ENCODE data around the gene TFG. TPM values are rescaled to one million over a fixed set of nuclear protein-coding genes. Genes with fewer than 3 reads are reported as not detected.

Gene TFG
- total and polyA plus RNA-seq, 2 donors = 64.7 to 101 TPM

- Histone ChIP-seq H3K4me3 (ENCODE audit: low read depth, low read length) (no peak overlapping the region), H3K36me3 (ENCODE audit: insufficient read depth) (no peaks in the 10 kb centered on the region), H3K4me1 (ENCODE audit: insufficient read depth) (no peaks in the 10 kb centered on the region), H3K27ac (ENCODE audit: low read depth) (no peak overlapping the region)
- WGBS = 93% methylated on average over 2 of the region's 2 CpGs
- DNase-seq (ENCODE audit: extremely low spot score) = no peak
Measured at GRCh38 chr3:100776097-100776729, 66.9 kb downstream of the TFG start.

- Histone ChIP-seq H3K4me3 (ENCODE audit: low read depth, low read length) (no peak overlapping the region), H3K4me1 (ENCODE audit: insufficient read depth) (no peaks in the 10 kb centered on the region), H3K36me3 (ENCODE audit: insufficient read depth) (no peaks in the 10 kb centered on the region), H3K27ac (ENCODE audit: low read depth) (no peak overlapping the region)
- 78% methylated on average over 2 of the region's 2 CpGs for WGBS
- no peak for DNase-seq (ENCODE audit: extremely low spot score)
Measured at GRCh38 chr3:100776746-100777145, 67.5 kb downstream of the TFG start.

GRCh38 chr3:100777271-100777670 is 68.0 kb downstream of the TFG start:
- no peaks in the 10 kb centered on the region for H3K36me3 ChIP-seq (ENCODE audit: insufficient read depth)
- DNase-seq (ENCODE audit: extremely low spot score) = no peak
- no peak overlapping the region for H3K27ac ChIP-seq (ENCODE audit: low read depth)
- no peak overlapping the region for H3K4me3 ChIP-seq (ENCODE audit: low read depth, low read length)
- no peaks in the 10 kb centered on the region for H3K4me1 ChIP-seq (ENCODE audit: insufficient read depth)

GRCh38 chr3:100779480-100779879 is 70.2 kb downstream of the TFG start:
- H3K4me3 ChIP-seq (ENCODE audit: low read depth, low read length) = no peak overlapping the region
- DNase-seq (ENCODE audit: extremely low spot score) = no peak

GRCh38 chr3:100780071-100780622 is 70.9 kb downstream of the TFG start:
- 64% methylated on average over 2 of the region's 2 CpGs for WGBS
- H3K4me1 ChIP-seq (ENCODE audit: insufficient read depth) = no peaks in the 10 kb centered on the region
- no peaks in the 10 kb centered on the region for H3K36me3 ChIP-seq (ENCODE audit: insufficient read depth)
- H3K27ac ChIP-seq (ENCODE audit: low read depth) = no peak overlapping the region
- DNase-seq (ENCODE audit: extremely low spot score) = no peak
- H3K4me3 ChIP-seq (ENCODE audit: low read depth, low read length) = no peak overlapping the region

More at GRCh38 chr3:100779480-100779879, 70.2 kb downstream of the TFG start:
- no peak overlapping the region for H3K27ac ChIP-seq (ENCODE audit: low read depth)
- no peaks in the 10 kb centered on the region for H3K4me1 ChIP-seq (ENCODE audit: insufficient read depth)
- H3K36me3 ChIP-seq (ENCODE audit: insufficient read depth) = no peaks in the 10 kb centered on the region

GRCh38 chr3:100781301-100781700 is 72.0 kb downstream of the TFG start:
- 93% methylated on average over 2 of the region's 2 CpGs for WGBS
- no peak overlapping the region for H3K27ac ChIP-seq (ENCODE audit: low read depth)
- no peaks in the 10 kb centered on the region for H3K36me3 ChIP-seq (ENCODE audit: insufficient read depth)
- H3K4me3 ChIP-seq (ENCODE audit: low read depth, low read length) = no peak overlapping the region
- no peak for DNase-seq (ENCODE audit: extremely low spot score)
- H3K4me1 ChIP-seq (ENCODE audit: insufficient read depth) = no peaks in the 10 kb centered on the region

GRCh38 chr3:100782348-100782747 is 73.1 kb downstream of the TFG start:
- Histone ChIP-seq H3K4me3 (ENCODE audit: low read depth, low read length) (no peak overlapping the region), H3K4me1 (ENCODE audit: insufficient read depth) (no peaks in the 10 kb centered on the region), H3K27ac (ENCODE audit: low read depth) (no peak overlapping the region), H3K36me3 (ENCODE audit: insufficient read depth) (no peaks in the 10 kb centered on the region)
- DNase-seq (ENCODE audit: extremely low spot score) = no peak
- 13% methylated on average over 2 of the region's 2 CpGs for WGBS

- Histone ChIP-seq H3K4me3 (ENCODE audit: low read depth, low read length) (no peak overlapping the region), H3K27ac (ENCODE audit: low read depth) (no peak overlapping the region), H3K4me1 (ENCODE audit: insufficient read depth) (no peaks in the 10 kb centered on the region), H3K36me3 (ENCODE audit: insufficient read depth) (no peaks in the 10 kb centered on the region)
- 22% methylated on average over 3 of the region's 3 CpGs for WGBS
- no peak for DNase-seq (ENCODE audit: extremely low spot score)
Measured at GRCh38 chr3:100782906-100783305, 73.6 kb downstream of the TFG start.

GRCh38 chr3:100783619-100784018 is 74.3 kb downstream of the TFG start:
- H3K27ac ChIP-seq (ENCODE audit: low read depth) = no peak overlapping the region
- H3K4me3 ChIP-seq (ENCODE audit: low read depth, low read length) = no peak overlapping the region

GRCh38 chr3:100789579-100789978 is 80.3 kb downstream of the TFG start:
- no peaks in the 10 kb centered on the region for H3K36me3 ChIP-seq (ENCODE audit: insufficient read depth)
- H3K4me1 ChIP-seq (ENCODE audit: insufficient read depth) = no peaks in the 10 kb centered on the region
- 97% methylated on average over 2 of the region's 2 CpGs for WGBS
- no peak for DNase-seq (ENCODE audit: extremely low spot score)
- H3K27ac ChIP-seq (ENCODE audit: low read depth) = no peak overlapping the region
- H3K4me3 ChIP-seq (ENCODE audit: low read depth, low read length) = no peak overlapping the region

More at GRCh38 chr3:100783619-100784018, 74.3 kb downstream of the TFG start:
- Histone ChIP-seq H3K4me1 (ENCODE audit: insufficient read depth) (no peaks in the 10 kb centered on the region), H3K36me3 (ENCODE audit: insufficient read depth) (no peaks in the 10 kb centered on the region)
- 77% methylated on average over 3 of the region's 3 CpGs for whole genome bisulfite sequencing
- no peak for DNase-seq (ENCODE audit: extremely low spot score)

- Histone ChIP-seq H3K4me3 (ENCODE audit: low read depth, low read length) (no peak overlapping the region), H3K4me1 (ENCODE audit: insufficient read depth) (no peaks in the 10 kb centered on the region), H3K36me3 (ENCODE audit: insufficient read depth) (no peaks in the 10 kb centered on the region), H3K27ac (ENCODE audit: low read depth) (no peak overlapping the region)
- WGBS = 28% methylated on average over 2 of the region's 2 CpGs
- DNase-seq (ENCODE audit: extremely low spot score) = no peak
Measured at GRCh38 chr3:100796556-100796955, 87.3 kb downstream of the TFG start.

GRCh38 chr3:100798012-100798411 is 88.7 kb downstream of the TFG start:
- H3K27ac ChIP-seq (ENCODE audit: low read depth) = no peak overlapping the region
- no peak overlapping the region for H3K4me3 ChIP-seq (ENCODE audit: low read depth, low read length)
- WGBS = 26% methylated on average over 1 of the region's 1 CpG
- no peaks in the 10 kb centered on the region for H3K36me3 ChIP-seq (ENCODE audit: insufficient read depth)
- DNase-seq (ENCODE audit: extremely low spot score) = no peak
- H3K4me1 ChIP-seq (ENCODE audit: insufficient read depth) = no peaks in the 10 kb centered on the region

All from urinary bladder (tissue), 4 donors.